Measurements from ENCODE around the gene NXT1. TPM values are rescaled to one million over a fixed set of nuclear protein-coding genes. Genes with fewer than 3 reads are reported as not detected.
"Not testable (repeated sequence)": the region's sequence is repeated elsewhere in the genome, so short reads cannot be mapped to it uniquely, and the experiment has no call there.

The NXT1 gene
- total RNA-seq, 2 experiments from 2014 or later, result 35.8 to 37.8 TPM

- no peak overlapping the region for H3K4me3 Mint-ChIP-seq
- H3K36me3 Mint-ChIP-seq (ENCODE audit: low read depth), result peaks cover 7% of the 10 kb centered on the region
- DNase-seq (no peak), ATAC-seq (no peak)
- no peak overlapping the region for H3K27ac Mint-ChIP-seq
- intact Hi-C loops (cut with micrococcal nuclease), result no loop called here
- no peaks in the 10 kb centered on the region for H3K9me3 Mint-ChIP-seq
- H3K4me1 Mint-ChIP-seq (ENCODE audit: low read depth), result peaks cover 25% of the 10 kb centered on the region
- CTCF ChIA-PET, result interaction anchor here (1.3 to 1.5 kb wide), 2 partner anchors 8 to 11 kb away, joined by 3 to 5 read pairs; no protein-coding TSS in a partner anchor
- no peak for TF ChIP-seq CTCF (IDR thresholded peaks at IDR 0.05)
- H3K27me3 Mint-ChIP-seq, result no peaks in the 10 kb centered on the region
- POLR2A ChIA-PET, result no interaction called here
Measured at GRCh38 chr20:23347791-23348190, 2.8 kb upstream of the NXT1 start.

GRCh38 chr20:23348510-23348909 is 2.1 kb upstream of the NXT1 start:
- H3K4me3 Mint-ChIP-seq; intact Hi-C loops (cut with micrococcal nuclease); H3K9me3 Mint-ChIP-seq; DNase-seq; ATAC-seq; H3K27me3 Mint-ChIP-seq: not testable (repeated sequence)
- POLR2A ChIA-PET, result interaction anchor here (0.8 to 5.0 kb wide), 3 partner anchors 8 to 12 kb away, joined by 3 to 43 read pairs (median 3); partner anchors contain the start of gene GZF1
- Mint-ChIP-seq H3K27ac (peak overlapping the region; percentile 99), H3K4me1 (ENCODE audit: low read depth) (peaks cover 30% of the 10 kb centered on the region), H3K36me3 (ENCODE audit: low read depth) (peaks cover 10% of the 10 kb centered on the region)
- CTCF ChIA-PET, result interaction anchor here (1.5 to 4.7 kb wide), 2 partner anchors 9 to 72 kb away, joined by 5 to 41 read pairs; partner anchors contain the start of gene NAPB

DNA sequence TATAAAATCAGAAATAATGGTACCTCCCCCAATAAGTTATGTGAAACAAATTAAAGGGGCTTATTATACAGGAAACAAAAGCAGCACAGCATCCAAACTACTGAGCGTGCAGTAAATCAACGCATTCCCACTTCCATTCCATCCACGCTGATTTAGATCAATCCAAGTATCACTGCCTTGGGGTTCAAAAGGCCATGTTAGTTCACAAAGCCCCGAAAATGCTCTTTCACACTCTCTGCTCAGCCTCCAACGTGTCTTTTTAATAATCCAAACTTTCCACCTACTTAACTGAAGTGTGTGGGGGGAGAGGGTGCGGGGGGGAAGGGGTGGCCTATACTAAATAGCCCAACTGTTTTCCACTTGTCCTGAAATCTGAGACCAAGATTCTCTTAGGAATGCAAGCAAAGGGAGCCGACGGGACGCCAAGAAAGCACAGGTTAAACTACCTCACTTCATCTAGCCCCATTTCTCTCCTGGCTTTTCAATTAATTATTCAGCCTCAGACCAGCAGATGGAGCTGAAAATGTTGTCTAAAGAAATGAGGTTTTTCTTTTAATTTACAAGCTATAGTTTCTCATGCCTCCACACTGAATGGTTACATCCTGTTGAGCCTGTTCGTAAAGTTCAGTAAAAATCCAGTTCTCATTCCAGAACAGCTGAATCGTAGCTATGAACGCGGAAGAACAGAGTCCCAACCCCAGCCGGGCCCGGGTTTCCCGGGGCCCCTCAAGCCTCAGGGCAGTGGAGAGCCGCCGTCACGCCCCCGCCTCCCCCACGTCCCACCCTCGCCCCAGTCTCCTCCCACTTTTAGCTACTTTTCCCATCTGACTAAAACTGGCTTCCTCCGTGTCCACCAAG is 1.0 kb upstream of the NXT1 start:
- H3K27ac Mint-ChIP-seq, result peak overlapping the region; percentile 99
- DNase-seq, result peak; percentile 22
- TF ChIP-seq CTCF (IDR thresholded peaks at IDR 0.05), result peak; percentile 72
- H3K4me1 Mint-ChIP-seq (ENCODE audit: low read depth), result peaks cover 34% of the 10 kb centered on the region
- peak overlapping the region; percentile 94 for H3K4me3 Mint-ChIP-seq
- POLR2A ChIA-PET, result interaction anchor here (0.8 to 5.0 kb wide), 17 partner anchors 8 to 207 kb away, joined by 3 to 43 read pairs (median 3); partner anchors contain the start of genes GZF1 and NAPB
- CTCF ChIA-PET, result interaction anchor here (0.8 to 4.7 kb wide), 14 partner anchors 9 to 299 kb away, joined by 3 to 41 read pairs (median 6); partner anchors contain the start of gene NAPB
- intact Hi-C loops (cut with micrococcal nuclease), result no loop called here
- H3K9me3 Mint-ChIP-seq, result no peaks in the 10 kb centered on the region
- ATAC-seq, result peak; percentile 37
- no peaks in the 10 kb centered on the region for H3K27me3 Mint-ChIP-seq
- peaks cover 17% of the 10 kb centered on the region for H3K36me3 Mint-ChIP-seq (ENCODE audit: low read depth)

DNA sequence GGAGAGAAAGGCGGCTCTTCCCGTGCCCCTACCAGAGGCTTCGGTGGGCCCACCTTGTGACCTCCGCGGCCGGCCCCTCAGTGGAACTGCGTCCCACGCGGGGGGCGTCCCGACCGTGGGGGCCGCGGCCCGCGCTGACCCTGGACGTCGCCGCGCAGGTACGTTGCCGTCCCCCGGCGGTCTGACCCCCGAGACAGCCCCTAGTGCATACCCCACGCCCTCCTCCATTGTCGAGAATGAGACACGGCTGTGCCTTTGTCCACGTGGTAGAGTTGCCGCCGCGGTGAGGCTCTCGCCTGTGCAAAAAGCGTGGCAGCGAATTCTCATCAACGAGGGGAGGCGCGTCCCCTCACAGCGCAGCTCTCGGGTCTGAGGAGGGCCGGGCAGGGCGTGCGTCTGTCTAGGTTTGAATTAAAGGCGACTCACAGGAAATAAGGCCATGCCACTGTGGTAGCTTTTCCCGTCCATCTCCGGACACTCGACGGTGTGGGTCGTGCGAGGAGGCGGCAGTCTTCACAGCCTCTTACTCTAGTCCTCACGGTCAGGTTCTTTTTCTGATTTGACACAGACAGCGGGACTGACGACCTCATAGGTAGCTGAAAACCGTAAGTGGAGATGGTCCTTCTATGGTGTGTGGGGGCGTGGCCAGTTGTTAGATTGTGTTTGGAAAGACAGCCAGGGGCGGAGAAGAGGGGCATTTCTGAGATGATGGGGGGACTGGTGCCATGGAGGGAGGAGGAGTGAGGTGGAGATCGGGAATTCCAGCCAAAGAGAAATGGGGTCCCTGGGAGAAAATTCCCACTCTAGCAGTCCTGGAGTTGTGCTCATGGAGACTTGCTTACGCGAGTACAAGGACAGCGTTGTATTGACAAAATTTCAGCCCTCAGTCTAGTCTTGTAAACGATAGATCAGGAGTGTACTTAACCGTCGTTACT is 580 bp downstream of the NXT1 start:
- TF ChIP-seq CTCF (IDR thresholded peaks at IDR 0.05), result no peak
- H3K9me3 Mint-ChIP-seq, result no peaks in the 10 kb centered on the region
- intact Hi-C loops (cut with micrococcal nuclease), result no loop called here
- peaks cover 21% of the 10 kb centered on the region for H3K36me3 Mint-ChIP-seq (ENCODE audit: low read depth)
- no peaks in the 10 kb centered on the region for H3K27me3 Mint-ChIP-seq
- H3K4me3 Mint-ChIP-seq, result peak overlapping the region; percentile 94
- peak; percentile 21 for ATAC-seq
- DNase-seq, result peak; percentile 84
- ChIA-PET POLR2A (interaction anchor here (0.8 to 5.0 kb wide), 8 partner anchors 9 to 106 kb away, joined by 3 to 43 read pairs (median 8); partner anchors contain the start of genes GZF1 and NAPB), CTCF (interaction anchor here (1.8 to 4.7 kb wide), 3 partner anchors 8 to 69 kb away, joined by 7 to 41 read pairs (median 7); partner anchors contain the start of gene NAPB)
- peaks cover 39% of the 10 kb centered on the region for H3K4me1 Mint-ChIP-seq (ENCODE audit: low read depth)
- H3K27ac Mint-ChIP-seq, result peak overlapping the region; percentile 99

GRCh38 chr20:23356203-23356602 is 5.6 kb downstream of the NXT1 start:
- ChIA-PET POLR2A (interaction anchor here (0.9 kb wide), 1 partner anchor 11 kb away, joined by 3 read pairs; no protein-coding TSS in a partner anchor), CTCF (interaction anchor here (1.0 kb wide), 1 partner anchor 65 kb away, joined by 3 read pairs; the partner anchor contains the start of gene NAPB)
- Mint-ChIP-seq H3K4me1 (ENCODE audit: low read depth) (peaks cover 41% of the 10 kb centered on the region), H3K36me3 (ENCODE audit: low read depth) (peaks cover 20% of the 10 kb centered on the region), H3K27me3 (no peaks in the 10 kb centered on the region), H3K27ac (no peak overlapping the region), H3K4me3 (no peak overlapping the region), H3K9me3 (no peaks in the 10 kb centered on the region)
- TF ChIP-seq CTCF (IDR thresholded peaks at IDR 0.05), result no peak
- intact Hi-C loops (cut with micrococcal nuclease), result no loop called here
- DNase-seq (no peak), ATAC-seq (no peak)

Data from activated CD8-positive, alpha-beta T cell treated with anti-CD3 and anti-CD28 coated beads for 36 hours (primary cell).